Stimulated activated CD8-positive, alpha-beta memory T cell treated with anti-CD3 and anti-CD28 coated beads, Interleukin-15, amount 100 ng/mL, for 4 hours (primary cell): ENCODE results near the gene MOV10.

Source experiments
- DNase-seq, 2 donors: peaks; one replicate each; pipeline ENCODE4 v3.0.0-alpha.2; 2020; ENCODE audit warnings: low read depth in 2 of 2

The MOV10 gene

DNA sequence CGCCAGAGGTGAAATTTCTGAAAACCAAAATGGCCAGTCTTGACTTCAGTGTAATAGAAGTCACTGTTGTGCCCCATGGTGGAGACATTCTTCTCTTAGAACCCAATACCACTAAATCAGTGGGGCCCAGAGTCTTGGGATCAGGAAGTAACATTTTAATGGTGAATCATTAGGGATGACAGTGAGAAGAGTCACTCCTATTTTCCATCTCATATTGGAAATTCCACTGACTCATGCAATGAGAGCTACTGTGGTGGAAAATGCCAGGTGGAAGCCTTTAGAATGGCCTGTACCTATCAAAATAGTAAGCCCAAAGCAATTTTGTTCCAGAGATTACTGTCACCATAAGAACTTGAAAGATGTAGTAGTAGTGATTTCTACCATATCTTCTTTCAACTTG, 61.3 kb downstream of the MOV10 start:
- no peak for DNase-seq

DNA sequence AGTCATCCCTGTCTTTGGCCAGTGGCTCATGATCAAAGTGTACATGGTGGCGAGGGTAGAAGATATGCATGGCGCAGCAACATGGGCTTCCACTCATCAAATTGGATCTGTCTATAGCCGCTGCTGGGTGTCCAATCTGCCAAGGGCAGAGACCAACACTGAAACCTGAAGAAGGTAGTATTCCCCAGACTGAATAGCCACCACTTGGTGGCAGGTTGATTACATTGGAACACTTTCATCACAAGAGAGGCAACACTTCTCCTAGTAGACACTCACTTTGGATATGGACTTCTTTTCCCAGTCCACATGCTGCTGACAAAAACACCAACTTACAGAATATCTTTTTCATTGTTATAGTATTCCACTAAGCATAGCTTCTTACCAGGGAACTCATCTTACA, 63.1 kb downstream of the MOV10 start:
- DNase-seq = no peak

DNA sequence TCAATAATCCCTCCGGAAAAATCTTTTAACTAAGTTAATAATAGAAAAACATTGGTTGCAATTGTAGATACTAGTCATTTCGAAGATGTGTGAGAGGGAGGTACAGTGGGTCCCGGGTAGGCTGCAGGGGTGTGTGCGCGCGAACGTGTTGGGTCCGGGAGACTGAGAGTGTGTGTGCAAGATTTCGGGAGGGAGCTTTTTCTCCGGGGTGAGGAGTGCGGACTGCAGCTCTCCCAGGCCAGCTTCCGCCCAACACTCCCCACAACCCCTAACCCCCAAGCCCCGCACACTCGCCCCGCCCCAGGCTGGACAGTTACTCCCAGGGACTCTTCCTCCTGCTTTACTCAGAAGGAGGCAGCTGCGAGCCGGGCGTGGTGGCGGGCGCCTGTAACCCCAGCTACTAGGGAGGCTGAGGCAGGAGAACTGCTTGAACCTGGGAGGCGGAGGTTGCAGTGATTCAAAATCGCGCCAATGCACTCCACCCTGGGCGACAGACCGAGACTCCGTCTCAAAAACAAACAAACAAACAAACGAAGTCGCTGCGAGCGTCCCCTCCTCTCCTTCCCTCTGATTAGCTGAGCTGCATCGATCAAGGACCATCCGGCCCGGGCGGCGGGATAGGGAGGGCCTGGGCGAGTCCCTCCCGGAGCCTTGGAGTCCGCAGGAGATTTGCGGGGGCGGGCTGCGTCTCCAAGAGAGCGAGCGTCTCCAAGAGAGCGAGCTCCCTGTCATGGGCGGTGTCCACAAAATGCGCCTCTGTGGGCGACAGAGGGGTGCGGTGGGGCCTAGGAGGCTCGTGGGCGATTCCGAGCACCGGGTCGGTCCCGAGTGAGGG, 68.9 kb downstream of the MOV10 start:
- no peak for DNase-seq

DNA sequence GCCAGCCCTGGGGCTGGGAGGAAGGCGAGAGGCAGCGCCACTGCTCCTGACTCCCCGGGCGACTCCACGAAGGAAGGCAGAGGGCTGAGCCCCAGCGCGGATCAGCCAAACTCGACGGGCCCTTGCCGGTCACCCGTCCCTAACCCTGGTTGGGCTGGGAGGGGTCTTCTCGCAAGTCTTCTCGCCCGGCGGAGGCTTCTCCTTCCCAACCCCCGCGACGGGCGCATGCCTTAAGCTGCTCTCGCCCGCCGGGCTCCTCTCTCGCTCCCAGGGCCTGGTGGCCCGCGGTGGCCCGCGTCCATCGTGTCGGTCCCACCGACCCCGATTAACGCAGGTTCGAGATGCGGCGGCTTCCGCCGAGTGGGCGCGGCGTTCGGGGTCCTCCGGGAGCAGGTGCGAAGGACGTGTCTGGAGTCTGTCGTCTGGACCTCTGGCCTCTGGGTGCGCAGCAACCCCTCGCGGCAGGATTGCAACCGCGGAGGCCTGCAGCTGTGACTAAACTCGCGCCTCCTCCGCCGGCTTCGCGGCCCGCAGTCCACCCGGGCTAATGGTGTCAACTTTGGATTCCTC, 69.6 kb downstream of the MOV10 start:
- DNase-seq = no peak

DNA sequence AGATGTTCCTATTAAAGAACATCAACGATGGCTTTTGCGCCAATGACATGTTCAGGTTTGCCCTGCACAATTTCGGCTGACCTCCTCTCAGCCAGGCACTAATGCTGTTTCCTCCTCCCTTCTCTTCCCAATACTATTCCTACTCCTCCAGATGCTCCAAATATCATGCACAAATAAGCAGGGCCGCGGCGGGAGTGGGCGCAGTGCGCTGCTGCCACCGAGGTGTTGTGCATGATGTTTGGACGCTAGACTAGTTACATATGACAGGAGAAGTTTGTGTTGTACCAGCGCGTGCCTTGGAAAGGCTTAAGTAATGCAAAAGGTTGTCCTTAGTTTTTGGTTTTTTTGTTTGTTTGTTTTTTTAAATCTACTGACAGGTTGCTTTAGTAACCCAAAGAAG, 73.9 kb downstream of the MOV10 start:
- no peak for DNase-seq
